Body of pancreas (tissue), 4 donors: ENCODE results near the gene HHAT.

Source experiments
- CTCF ChIP-seq, 7 experiments: fragments of 450-650 bp in 4 of 7; fragments of 200-600 bp in 3 of 7; sonication (generic) in 3 of 7; IDR thresholded peaks; one replicate each; pipeline ENCODE4 v1.5.1; 2016 to 2019; ENCODE audit warnings: antibody characterized with exemption in 7 of 7
- POLR2A ChIP-seq, 3 donors: fragments of 450-650 bp; IDR thresholded peaks; one replicate each; pipeline ENCODE4 v1.6.1; 2016; ENCODE audit warnings: antibody characterized with exemption in 3 of 3, mild to moderate bottlenecking in 2 of 3

DNA sequence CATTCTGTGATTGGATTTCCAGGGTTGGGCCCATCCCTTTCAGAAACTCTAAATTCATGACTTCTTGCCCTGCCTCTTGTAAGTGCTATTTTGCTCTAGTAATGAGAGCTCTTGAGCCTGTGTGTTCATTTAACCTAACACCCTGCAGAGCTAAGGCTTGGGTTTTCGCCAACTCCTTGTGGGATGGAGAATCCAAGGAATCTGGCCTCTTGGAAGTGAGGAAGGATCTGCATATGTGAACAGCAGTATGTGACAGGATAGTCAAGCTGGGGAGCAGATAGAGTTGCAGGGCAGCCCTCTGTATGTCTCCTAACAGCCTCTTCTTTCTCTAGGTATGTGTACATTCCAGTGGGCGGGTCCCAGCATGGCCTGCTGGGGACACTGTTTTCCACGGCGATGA is 258.9 kb downstream of the HHAT start:
- TF ChIP-seq CTCF (IDR thresholded peaks at IDR 0.05) (no peak), POLR2A (IDR thresholded peaks at IDR 0.05) (no peak)
